Stimulated activated CD4-positive, alpha-beta T cell treated with anti-CD3 and anti-CD28 coated beads, Interleukin-1b, Interleukin-23, amount 100 ng/mL, for 4 hours (primary cell): ENCODE measurements around the gene KAT14.
A peak's percentile ranks its signal among the peaks of the same experiment; 100 is the strongest.
"Not testable (repeated sequence)": the region's sequence is repeated elsewhere in the genome, so short reads cannot be mapped to it uniquely, and the experiment has no call there.

ENCODE experiments used
- DNase-seq, 2 donors: peaks; one replicate each; pipeline ENCODE4 v3.0.0-alpha.2; 2020; ENCODE audit warnings: low read depth in 2 of 2

Gene KAT14

GRCh38 chr20:18137412-18138265 lies at the start of gene KAT14, which contains the start of gene PET117:
TSS of gene KAT14 (plus strand) at chr20:18137863. CDS start at chr20:18142661, 4,798 bp downstream.
TSS of gene PET117 (plus strand) at chr20:18137863. CDS start at chr20:18137956, 93 bp downstream.
- DNase-seq: peak; percentile 91 to 94

- not testable (repeated sequence) for DNase-seq
Observed at GRCh38 chr20:18088298-18088697, 49.4 kb upstream of the KAT14 start.

- not testable (repeated sequence) for DNase-seq
Observed at GRCh38 chr20:18088841-18089240, 48.8 kb upstream of the KAT14 start.

- DNase-seq: no peak
Observed at GRCh38 chr20:18090044-18090443, 47.6 kb upstream of the KAT14 start.

- DNase-seq: no peak
Observed at GRCh38 chr20:18090477-18090876, 47.2 kb upstream of the KAT14 start.

- DNase-seq: no peak
Observed at GRCh38 chr20:18091623-18092022, 46.0 kb upstream of the KAT14 start.

GRCh38 chr20:18092890-18093289 lies 44.8 kb upstream of the KAT14 start:
- no peak for DNase-seq

GRCh38 chr20:18093388-18093787 lies 44.3 kb upstream of the KAT14 start:
- DNase-seq: no peak

GRCh38 chr20:18094191-18094590 lies 43.5 kb upstream of the KAT14 start:
- no peak for DNase-seq

- DNase-seq: not testable (repeated sequence)
Observed at GRCh38 chr20:18100569-18100968, 37.1 kb upstream of the KAT14 start.

- no peak for DNase-seq
Observed at GRCh38 chr20:18101125-18101810, 36.4 kb upstream of the KAT14 start.

GRCh38 chr20:18103497-18103896 lies 34.2 kb upstream of the KAT14 start:
- no peak for DNase-seq

GRCh38 chr20:18108326-18108725 lies 29.3 kb upstream of the KAT14 start:
- DNase-seq: no peak

- DNase-seq: not testable (repeated sequence)
Observed at GRCh38 chr20:18128574-18128973, 9.1 kb upstream of the KAT14 start.

GRCh38 chr20:18132663-18133062 lies 5.0 kb upstream of the KAT14 start:
- no peak for DNase-seq

GRCh38 chr20:18133962-18134361 lies 3.7 kb upstream of the KAT14 start:
- no peak for DNase-seq

- peak in 1 of 2 donors; percentile 11 for DNase-seq
Observed at GRCh38 chr20:18138266-18138582, 561 bp downstream of the KAT14 start.

GRCh38 chr20:18138639-18139583 lies 1.2 kb downstream of the KAT14 start:
- no peak for DNase-seq

GRCh38 chr20:18139832-18140231 lies 2.2 kb downstream of the KAT14 start:
- DNase-seq: no peak

- no peak for DNase-seq
Observed at GRCh38 chr20:18144541-18145099, 7.0 kb downstream of the KAT14 start.

GRCh38 chr20:18154342-18154741 lies 16.7 kb downstream of the KAT14 start:
- no peak for DNase-seq

GRCh38 chr20:18156045-18156444 lies 18.4 kb downstream of the KAT14 start:
- DNase-seq: no peak
